Brain microvascular endothelial cell (primary cell): ENCODE data around the gene BAHD1.

Experiments
- DNase-seq: peaks from one replicate; pipeline ENCODE4 v3.0.0-alpha.2; 2020
- H3K27ac ChIP-seq: fragments of 250-450 bp; sonication (Bioruptor Pico); 2 replicates; pipeline ENCODE4 v1.5.1; 2020; ENCODE audit warnings: mild to moderate bottlenecking, moderate library complexity
- H3K27me3 ChIP-seq: fragments of 250-450 bp; sonication (Bioruptor Pico); replicated peaks from 2 replicates; pipeline ENCODE4 v1.5.1; 2020; ENCODE audit warnings: mild to moderate bottlenecking
- H3K36me3 ChIP-seq: fragments of 250-450 bp; sonication (Bioruptor Pico); replicated peaks from 2 replicates; pipeline ENCODE4 v1.5.1; 2020; ENCODE audit warnings: mild to moderate bottlenecking
- H3K4me3 ChIP-seq: 2 replicates; pipeline ENCODE4 v1.5.1; 2011; ENCODE audit warnings: low read depth, mild to moderate bottlenecking, control low read depth, low read length, moderate library complexity
- CTCF ChIP-seq: IDR thresholded peaks from 2 replicates; pipeline ENCODE4 v1.5.1; 2011; ENCODE audit warnings: low read depth, mild to moderate bottlenecking, moderate library complexity, low read length, control low read depth, inconsistent platforms; ENCODE audit errors: missing control alignments
- in situ Hi-C: cut with HindIII; loops from 2 replicates; pipeline ENCODE4 v1.10.0; 2017; ENCODE audit warnings: low sequenced_read_pairs, low pct_ligation_motif_present

BAHD1 gene

GRCh38 chr15:40413036-40413435 lies 27.7 kb upstream of the BAHD1 start:
- Histone ChIP-seq H3K27ac (no peak overlapping the region), H3K27me3 (no peaks in the 10 kb centered on the region), H3K4me3 (no peak overlapping the region), H3K36me3 (peaks cover 50% of the 10 kb centered on the region)
- in situ Hi-C loops = no loop called here
- TF ChIP-seq CTCF = no peak
- DNase-seq = no peak

GRCh38 chr15:40414816-40415215 lies 25.9 kb upstream of the BAHD1 start:
- no peak for DNase-seq
- Histone ChIP-seq H3K27me3 (no peaks in the 10 kb centered on the region), H3K27ac (no peak overlapping the region), H3K36me3 (peaks cover 57% of the 10 kb centered on the region), H3K4me3 (no peak overlapping the region)
- in situ Hi-C loops = no loop called here
- no peak for TF ChIP-seq CTCF

- H3K36me3 ChIP-seq = peaks cover 53% of the 10 kb centered on the region
- H3K27me3 ChIP-seq = no peaks in the 10 kb centered on the region
- in situ Hi-C loops = no loop called here
- TF ChIP-seq CTCF = no peak
- H3K4me3 ChIP-seq = no peak overlapping the region
- no peak for DNase-seq
- no peak overlapping the region for H3K27ac ChIP-seq
Measured at GRCh38 chr15:40415226-40415625, 25.5 kb upstream of the BAHD1 start.

GRCh38 chr15:40416056-40416455 lies 24.7 kb upstream of the BAHD1 start:
- no peak for TF ChIP-seq CTCF
- in situ Hi-C loops = no loop called here
- no peaks in the 10 kb centered on the region for H3K27me3 ChIP-seq
- peaks cover 45% of the 10 kb centered on the region for H3K36me3 ChIP-seq
- H3K4me3 ChIP-seq = no peak overlapping the region
- no peak overlapping the region for H3K27ac ChIP-seq
- DNase-seq = no peak

GRCh38 chr15:40418126-40418525 lies 22.6 kb upstream of the BAHD1 start:
- Histone ChIP-seq H3K27ac (no peak overlapping the region), H3K4me3 (no peak overlapping the region), H3K36me3 (peaks cover 26% of the 10 kb centered on the region), H3K27me3 (no peaks in the 10 kb centered on the region)
- DNase-seq = no peak
- in situ Hi-C loops = no loop called here
- TF ChIP-seq CTCF = no peak

- DNase-seq = no peak
- no peak overlapping the region for H3K27ac ChIP-seq
- no peak overlapping the region for H3K4me3 ChIP-seq
- in situ Hi-C loops = no loop called here
- no peaks in the 10 kb centered on the region for H3K27me3 ChIP-seq
- no peak for TF ChIP-seq CTCF
- peaks cover 10% of the 10 kb centered on the region for H3K36me3 ChIP-seq
Measured at GRCh38 chr15:40420071-40420713, 20.6 kb upstream of the BAHD1 start.
